CD4-positive, alpha-beta T cell treated with Interleukin-17A for 1 hour (primary cell): ENCODE results near the gene HAVCR2.

Experiments used
- DNase-seq: peaks from one replicate; pipeline ENCODE4 v3.0.0-alpha.2; 2020

HAVCR2 gene

GRCh38 chr5:157108976-157109375 is at the start of gene HAVCR2:
Gene HAVCR2 (minus strand): TSS chr5:157109044. CDS start chr5:157108983, 61 bp downstream.
- peak; percentile 64 for DNase-seq

GRCh38 chr5:157157293-157157891 is 48.5 kb upstream of the HAVCR2 start:
- peak; percentile 30 for DNase-seq

GRCh38 chr5:157155297-157155696 is 46.5 kb upstream of the HAVCR2 start:
- DNase-seq = peak; percentile 28

GRCh38 chr5:157150995-157151394 is 42.2 kb upstream of the HAVCR2 start:
- DNase-seq = no peak

- DNase-seq = peak; percentile 91
Measured at GRCh38 chr5:157148734-157149615, 40.1 kb upstream of the HAVCR2 start.

- peak; percentile 63 for DNase-seq
Measured at GRCh38 chr5:157143127-157143971, 34.5 kb upstream of the HAVCR2 start.

GRCh38 chr5:157142317-157143126 is 33.7 kb upstream of the HAVCR2 start, which contains the start of gene MED7:
Gene MED7 (minus strand): TSS chr5:157142865. CDS start chr5:157139431, 3,434 bp downstream.
- DNase-seq = peak; percentile 99

- no peak for DNase-seq
Measured at GRCh38 chr5:157137691-157138090, 28.8 kb upstream of the HAVCR2 start.

- no peak for DNase-seq
Measured at GRCh38 chr5:157132281-157132612, 23.4 kb upstream of the HAVCR2 start.

GRCh38 chr5:157130925-157131324 is 22.1 kb upstream of the HAVCR2 start:
- no peak for DNase-seq

- DNase-seq = no peak
Measured at GRCh38 chr5:157121709-157122108, 12.9 kb upstream of the HAVCR2 start.

- no peak for DNase-seq
Measured at GRCh38 chr5:157120102-157120501, 11.3 kb upstream of the HAVCR2 start.

- DNase-seq = no peak
Measured at GRCh38 chr5:157116483-157116954, 7.7 kb upstream of the HAVCR2 start.

GRCh38 chr5:157115502-157115901 is 6.7 kb upstream of the HAVCR2 start:
- DNase-seq = no peak

GRCh38 chr5:157115012-157115411 is 6.2 kb upstream of the HAVCR2 start:
- DNase-seq = no peak

- no peak for DNase-seq
Measured at GRCh38 chr5:157113002-157113401, 4.2 kb upstream of the HAVCR2 start.

GRCh38 chr5:157109744-157110143 is 900 bp upstream of the HAVCR2 start:
- peak; percentile 53 for DNase-seq

GRCh38 chr5:157107508-157107907 is 1.3 kb downstream of the HAVCR2 start:
- no peak for DNase-seq

GRCh38 chr5:157106630-157107461 is 2.0 kb downstream of the HAVCR2 start:
- DNase-seq = peak; percentile 19

- no peak for DNase-seq
Measured at GRCh38 chr5:157100140-157100679, 8.6 kb downstream of the HAVCR2 start.
